Loucy (cell line): Measurements from ENCODE around the gene CALN1.
"Not testable (repeated sequence)": the region's sequence is repeated elsewhere in the genome, so short reads cannot be mapped to it uniquely, and the experiment has no call there.

Experiments used
- H2AFZ ChIP-seq: fragments of 200-600 bp; sonication (generic); 2 replicates; pipeline ENCODE4 v1.6.0; 2016; ENCODE audit warnings: antibody characterized with exemption, mild to moderate bottlenecking, low read length, moderate library complexity
- H3F3A ChIP-seq: fragments of 200-600 bp; 2 replicates; pipeline ENCODE4 v1.6.0; 2016; ENCODE audit warnings: antibody characterized with exemption, low read depth, mild to moderate bottlenecking
- H3K27me3 ChIP-seq: fragments of 200-600 bp; sonication (generic); 2 replicates; pipeline ENCODE4 v1.6.1; 2014; ENCODE audit warnings: low read length, mild to moderate bottlenecking; ENCODE audit not compliant: insufficient read depth, poor library complexity, severe bottlenecking
- H3K36me3 ChIP-seq: fragments of 200-600 bp; sonication (generic); 2 replicates; pipeline ENCODE4 v1.6.1; 2016; ENCODE audit warnings: low read length; ENCODE audit not compliant: insufficient read depth
- H3K4me1 ChIP-seq: fragments of 200-600 bp; sonication (generic); 2 replicates; pipeline ENCODE4 v1.5.1; 2014; ENCODE audit warnings: low read length, mild to moderate bottlenecking; ENCODE audit not compliant: insufficient read depth, poor library complexity, severe bottlenecking
- H3K4me2 ChIP-seq: fragments of 200-600 bp; sonication (generic); 2 replicates; pipeline ENCODE4 v1.6.0; 2014; ENCODE audit warnings: antibody characterized with exemption, low read length, low read depth, mild to moderate bottlenecking; ENCODE audit not compliant: poor library complexity, severe bottlenecking
- H3K4me3 ChIP-seq: fragments of 200-600 bp; sonication (generic); 2 replicates; pipeline ENCODE4 v1.5.1; 2014; ENCODE audit warnings: low read length, mild to moderate bottlenecking, mixed read lengths; ENCODE audit not compliant: poor library complexity, severe bottlenecking
- H3K79me2 ChIP-seq: fragments of 200-600 bp; sonication (generic); 2 replicates; pipeline ENCODE4 v1.6.1; 2014; ENCODE audit warnings: low read length; ENCODE audit not compliant: insufficient read depth
- H3K9ac ChIP-seq: fragments of 200-600 bp; sonication (generic); 2 replicates; pipeline ENCODE4 v1.6.0; 2014; ENCODE audit warnings: mild to moderate bottlenecking, low read depth, low read length, moderate library complexity; ENCODE audit not compliant: poor library complexity, severe bottlenecking
- H3K9me2 ChIP-seq: fragments of 200-600 bp; sonication (generic); replicated peaks from 2 replicates; pipeline ENCODE4 v1.6.1; 2016; ENCODE audit warnings: low read depth, low read length, mixed read lengths
- H3K9me3 ChIP-seq: fragments of 200-600 bp; sonication (generic); 2 replicates; pipeline ENCODE4 v1.6.1; 2014; ENCODE audit warnings: mild to moderate bottlenecking, antibody characterized with exemption, low read length, low read depth; ENCODE audit not compliant: insufficient read depth
- H4K20me1 ChIP-seq: fragments of 200-600 bp; sonication (generic); 2 replicates; pipeline ENCODE4 v1.6.0; 2014; ENCODE audit warnings: antibody characterized with exemption, low read length, mild to moderate bottlenecking; ENCODE audit not compliant: insufficient read depth, poor library complexity, severe bottlenecking
- CTCF ChIP-seq: fragments of 200-600 bp; sonication (generic); conservative IDR thresholded peaks from 2 replicates; pipeline ENCODE4 v1.5.1; 2014; ENCODE audit warnings: mild to moderate bottlenecking, antibody characterized with exemption, low read length
- EZH2phosphoT487 ChIP-seq: fragments of 200-600 bp; IDR thresholded peaks from 2 replicates; pipeline ENCODE4 v1.6.1; 2018; ENCODE audit warnings: antibody characterized with exemption, mild to moderate bottlenecking, moderate library complexity, borderline replicate concordance

The CALN1 gene

DNA sequence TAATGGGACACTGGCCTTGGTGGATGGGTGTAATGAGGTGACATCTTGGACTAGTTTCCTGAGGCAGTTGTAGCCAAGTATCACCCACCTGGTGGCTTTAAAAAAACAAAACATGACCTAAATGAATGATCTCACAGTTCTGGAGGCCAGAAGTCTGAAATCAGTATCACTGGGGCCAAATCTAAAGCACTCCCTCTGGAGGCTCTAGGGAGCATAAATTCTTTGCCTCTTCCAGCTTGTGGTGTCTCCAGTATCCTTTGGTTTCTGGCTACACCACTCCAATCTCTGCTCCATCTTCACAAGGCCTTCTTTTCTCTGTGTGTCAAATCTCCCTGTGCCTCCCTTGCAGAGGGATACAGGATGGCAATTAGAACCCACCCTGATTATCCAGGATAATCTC lies 342.9 kb downstream of the CALN1 start:
- no peaks in the 10 kb centered on the region for H4K20me1 ChIP-seq

GRCh38 chr7:72065764-72066163 lies 346.4 kb downstream of the CALN1 start:
- H3K4me2 ChIP-seq, H4K20me1 ChIP-seq, H3K9ac ChIP-seq, H3K4me3 ChIP-seq, H3F3A ChIP-seq, H3K27me3 ChIP-seq, H2AFZ ChIP-seq, H3K9me2 ChIP-seq, H3K4me1 ChIP-seq, H3K36me3 ChIP-seq, H3K79me2 ChIP-seq, H3K9me3 ChIP-seq: not testable (repeated sequence)

More for the DNA sequence above, 342.9 kb downstream of the CALN1 start:
- no peaks in the 10 kb centered on the region for H3K79me2 ChIP-seq
- no peaks in the 10 kb centered on the region for H3K27me3 ChIP-seq
- H3K4me2 ChIP-seq = no peak overlapping the region
- TF ChIP-seq CTCF (no peak), EZH2phosphoT487 (no peak)
- no peak overlapping the region for H2AFZ ChIP-seq
- H3K9ac ChIP-seq = no peak overlapping the region
- no peaks in the 10 kb centered on the region for H3K36me3 ChIP-seq
- no peaks in the 10 kb centered on the region for H3K4me1 ChIP-seq
- H3K4me3 ChIP-seq = no peak overlapping the region
- no peaks in the 10 kb centered on the region for H3F3A ChIP-seq
- peaks cover 3% of the 10 kb centered on the region; the same call in 1 of the 2 replicates for H3K9me3 ChIP-seq
- no peaks in the 10 kb centered on the region for H3K9me2 ChIP-seq

DNA sequence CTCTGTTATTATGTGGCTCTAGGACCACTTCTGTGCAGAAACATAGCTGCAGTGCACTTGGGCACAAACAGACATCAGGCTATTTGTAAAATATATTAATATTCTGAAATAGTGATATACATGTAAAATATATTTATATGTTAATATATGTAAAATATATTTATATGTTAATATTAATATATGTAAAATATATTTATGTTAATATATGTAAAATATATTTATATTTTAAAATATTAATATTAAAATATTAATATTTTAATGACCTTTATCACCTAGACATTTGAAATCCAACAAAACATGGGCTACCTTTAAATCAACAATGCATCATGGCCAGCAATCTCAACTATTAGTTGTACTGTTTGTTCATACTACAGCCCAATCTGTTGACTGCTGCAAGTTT lies 347.2 kb downstream of the CALN1 start:
- no peaks in the 10 kb centered on the region for H3K4me1 ChIP-seq
- no peaks in the 10 kb centered on the region for H4K20me1 ChIP-seq
- no peak overlapping the region for H2AFZ ChIP-seq
- no peaks in the 10 kb centered on the region for H3K9me2 ChIP-seq
- H3K9ac ChIP-seq = no peak overlapping the region
- H3K4me2 ChIP-seq = no peak overlapping the region
- no peaks in the 10 kb centered on the region for H3K27me3 ChIP-seq
- no peak for TF ChIP-seq EZH2phosphoT487
- no peak for TF ChIP-seq CTCF
- H3K9me3 ChIP-seq = peaks cover 5% of the 10 kb centered on the region; the same call in 1 of the 2 replicates
- H3K36me3 ChIP-seq = no peaks in the 10 kb centered on the region
- no peaks in the 10 kb centered on the region for H3K79me2 ChIP-seq
- no peak overlapping the region for H3K4me3 ChIP-seq
- H3F3A ChIP-seq = no peaks in the 10 kb centered on the region

- no peaks in the 10 kb centered on the region for H3F3A ChIP-seq
- TF ChIP-seq CTCF (no peak), EZH2phosphoT487 (no peak)
- H3K4me2 ChIP-seq = no peak overlapping the region
- H4K20me1 ChIP-seq = no peaks in the 10 kb centered on the region
- no peaks in the 10 kb centered on the region for H3K4me1 ChIP-seq
- H3K36me3 ChIP-seq = no peaks in the 10 kb centered on the region
- no peak overlapping the region for H2AFZ ChIP-seq
- no peak overlapping the region for H3K4me3 ChIP-seq
- peaks cover 5% of the 10 kb centered on the region; the same call in 1 of the 2 replicates for H3K9me3 ChIP-seq
- no peaks in the 10 kb centered on the region for H3K9me2 ChIP-seq
- H3K9ac ChIP-seq = no peak overlapping the region
- H3K27me3 ChIP-seq = no peaks in the 10 kb centered on the region
- no peaks in the 10 kb centered on the region for H3K79me2 ChIP-seq
Observed at GRCh38 chr7:72063330-72063729, 348.8 kb downstream of the CALN1 start.
